Hepatocyte (in vitro differentiated cells): Measurements from ENCODE around the gene HES5.

ENCODE experiments used
- EZH2phosphoT487 ChIP-seq: fragments of 200-600 bp; sonication (generic); IDR thresholded peaks from one replicate; pipeline ENCODE4 v1.6.1; 2018; ENCODE audit warnings: antibody characterized with exemption, mild to moderate bottlenecking, low read depth, moderate library complexity; ENCODE audit not compliant: unreplicated experiment, severe bottlenecking
- TF ChIP-seq, protein P1 (sequence below): fragments of 200-600 bp; sonication (generic); IDR thresholded peaks from 2 replicates; pipeline ENCODE4 v1.5.1; 2016; ENCODE audit warnings: antibody characterized with exemption, mild to moderate bottlenecking; ENCODE audit not compliant: poor library complexity

DNA sequence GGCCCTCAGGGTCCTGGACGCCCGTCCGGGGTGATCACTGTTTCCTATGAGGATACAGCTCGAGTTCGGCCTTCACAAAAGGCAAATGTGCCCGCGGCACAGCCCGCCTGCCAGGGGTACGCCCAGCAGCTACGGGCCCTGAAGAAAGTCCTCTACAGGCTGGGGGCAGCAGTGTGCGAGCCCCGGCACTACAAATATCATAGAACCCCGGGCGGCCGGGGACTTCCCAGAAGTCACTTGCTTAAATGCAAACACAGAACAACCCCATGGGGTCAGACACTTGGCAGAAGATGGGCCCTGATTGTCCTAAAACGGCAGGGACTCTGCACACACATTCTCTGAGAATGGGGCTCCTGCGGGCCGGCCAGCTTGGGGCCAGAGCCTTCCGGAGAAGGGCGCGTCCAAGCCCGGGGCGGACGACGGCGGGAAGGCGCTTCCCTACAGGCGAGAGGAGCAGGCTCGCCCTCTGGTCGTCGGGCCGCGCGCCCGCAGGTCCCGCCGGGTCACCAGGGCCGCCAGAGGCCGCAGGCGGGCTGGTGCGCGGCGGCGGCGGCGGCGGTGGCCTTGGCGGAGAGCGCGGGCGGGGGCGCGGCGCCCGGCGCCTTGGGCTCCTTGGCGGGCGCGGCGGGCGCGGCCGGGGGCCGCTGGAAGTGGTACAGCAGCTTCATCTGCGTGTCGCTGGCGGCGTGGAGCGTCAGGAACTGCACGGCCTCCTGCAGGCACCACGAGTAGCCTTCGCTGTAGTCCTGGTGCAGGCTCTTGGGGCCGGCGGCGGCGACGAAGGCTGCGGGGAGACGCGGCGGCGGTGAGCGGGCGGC, 888 bp downstream of the HES5 start:
- TF ChIP-seq, protein P1, sequence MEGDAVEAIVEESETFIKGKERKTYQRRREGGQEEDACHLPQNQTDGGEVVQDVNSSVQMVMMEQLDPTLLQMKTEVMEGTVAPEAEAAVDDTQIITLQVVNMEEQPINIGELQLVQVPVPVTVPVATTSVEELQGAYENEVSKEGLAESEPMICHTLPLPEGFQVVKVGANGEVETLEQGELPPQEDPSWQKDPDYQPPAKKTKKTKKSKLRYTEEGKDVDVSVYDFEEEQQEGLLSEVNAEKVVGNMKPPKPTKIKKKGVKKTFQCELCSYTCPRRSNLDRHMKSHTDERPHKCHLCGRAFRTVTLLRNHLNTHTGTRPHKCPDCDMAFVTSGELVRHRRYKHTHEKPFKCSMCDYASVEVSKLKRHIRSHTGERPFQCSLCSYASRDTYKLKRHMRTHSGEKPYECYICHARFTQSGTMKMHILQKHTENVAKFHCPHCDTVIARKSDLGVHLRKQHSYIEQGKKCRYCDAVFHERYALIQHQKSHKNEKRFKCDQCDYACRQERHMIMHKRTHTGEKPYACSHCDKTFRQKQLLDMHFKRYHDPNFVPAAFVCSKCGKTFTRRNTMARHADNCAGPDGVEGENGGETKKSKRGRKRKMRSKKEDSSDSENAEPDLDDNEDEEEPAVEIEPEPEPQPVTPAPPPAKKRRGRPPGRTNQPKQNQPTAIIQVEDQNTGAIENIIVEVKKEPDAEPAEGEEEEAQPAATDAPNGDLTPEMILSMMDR: peak; percentile 3
- peak; percentile 87 for TF ChIP-seq EZH2phosphoT487
